Measurements from ENCODE around the gene BCLAF1.
"Not testable (repeated sequence)": the region's sequence is repeated elsewhere in the genome, so short reads cannot be mapped to it uniquely, and the experiment has no call there.

BCLAF1 gene

DNA sequence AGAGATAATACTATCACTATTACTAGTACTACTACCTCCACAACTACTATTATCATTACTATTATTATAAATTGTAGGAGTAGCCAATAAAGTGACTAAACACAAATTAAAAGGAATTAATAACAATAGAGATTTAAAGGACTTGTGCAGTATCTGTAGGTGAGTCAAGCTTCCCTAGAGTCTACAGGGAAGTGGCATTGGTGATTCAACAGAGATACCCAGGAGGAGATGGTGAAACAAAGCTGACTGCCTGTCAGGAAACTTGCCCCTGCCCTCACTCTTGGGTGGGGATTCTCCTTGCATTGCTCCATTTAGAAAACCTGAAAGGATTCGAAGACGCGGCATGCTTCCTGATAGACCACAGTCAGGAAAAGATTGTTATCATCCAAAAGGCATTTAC, 23.3 kb upstream of the BCLAF1 start:
- FAIRE-seq: no peak
- DNase-seq (ENCODE audit: insufficient read length, low spot score): no peak

DNA sequence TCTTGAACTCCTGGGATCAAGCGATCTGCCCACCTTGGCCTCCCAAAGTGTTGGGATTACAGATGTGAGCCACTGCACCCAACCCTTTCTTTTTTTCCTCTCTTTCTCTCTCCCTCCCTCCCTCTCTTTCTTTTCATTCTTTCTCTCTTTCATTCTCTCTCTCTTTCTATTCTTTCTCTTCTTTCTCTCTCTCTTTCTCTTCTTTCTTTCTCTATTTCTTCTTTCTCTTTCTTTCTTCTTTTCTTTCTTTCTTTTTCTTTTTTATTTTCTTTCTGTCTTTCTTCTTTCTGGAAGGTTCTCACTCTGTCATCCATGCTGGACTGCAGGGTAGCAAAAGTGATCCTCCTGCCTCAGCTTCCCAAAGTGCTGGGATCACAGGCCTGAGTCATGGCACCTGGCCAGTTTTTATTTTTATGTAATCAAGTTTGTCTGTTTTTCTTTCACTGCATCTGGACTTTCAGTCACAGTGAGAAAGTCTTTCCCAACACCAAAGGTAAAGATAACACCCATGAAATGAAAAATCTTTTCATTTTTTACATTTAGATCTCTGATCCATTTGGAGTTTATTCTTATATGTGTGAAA, 20.2 kb upstream of the BCLAF1 start:
- no peak for DNase-seq (ENCODE audit: insufficient read length, low spot score)
- no peak for FAIRE-seq

DNA sequence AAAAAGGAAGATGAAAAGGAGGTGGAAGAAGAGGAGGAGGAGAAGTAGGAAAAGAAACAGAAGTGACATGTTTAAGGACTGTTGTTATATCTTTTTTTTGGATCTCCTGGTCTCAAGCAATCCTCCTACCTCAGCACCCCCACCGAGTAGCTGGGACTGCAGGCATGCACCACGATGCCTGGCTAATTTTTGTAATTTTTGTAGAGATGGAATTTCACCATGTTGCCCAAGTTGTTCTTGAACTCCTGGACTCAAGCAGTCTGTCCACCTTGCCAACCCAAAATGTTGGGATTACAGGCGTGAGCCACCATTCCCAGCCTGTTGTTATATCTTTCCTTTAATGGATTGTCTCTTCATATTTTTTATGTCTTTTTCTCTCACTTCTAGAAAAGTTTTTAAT, 19.5 kb upstream of the BCLAF1 start:
- DNase-seq (ENCODE audit: insufficient read length, low spot score) (no peak), FAIRE-seq (no peak)

DNA sequence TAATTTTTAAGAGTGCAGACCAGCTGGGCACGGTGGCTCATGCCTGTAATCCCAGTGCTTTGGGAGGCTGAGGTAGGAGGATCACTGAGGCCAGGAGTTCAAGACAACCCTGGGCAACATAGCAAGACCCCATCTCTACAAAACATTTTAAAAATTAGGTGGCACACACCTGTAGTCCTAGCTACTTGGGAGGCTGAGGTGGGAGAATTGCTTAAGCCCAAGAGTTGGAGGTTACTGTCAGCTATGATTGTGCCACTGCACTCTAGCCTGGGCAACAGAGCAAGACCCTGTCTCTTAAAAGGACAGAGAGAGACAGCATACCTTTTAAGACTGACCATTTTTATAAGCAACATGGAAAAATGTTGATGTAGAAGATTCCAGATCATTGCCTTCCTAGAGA, 18.8 kb upstream of the BCLAF1 start:
- not testable (repeated sequence) for FAIRE-seq; DNase-seq (ENCODE audit: insufficient read length, low spot score)

DNA sequence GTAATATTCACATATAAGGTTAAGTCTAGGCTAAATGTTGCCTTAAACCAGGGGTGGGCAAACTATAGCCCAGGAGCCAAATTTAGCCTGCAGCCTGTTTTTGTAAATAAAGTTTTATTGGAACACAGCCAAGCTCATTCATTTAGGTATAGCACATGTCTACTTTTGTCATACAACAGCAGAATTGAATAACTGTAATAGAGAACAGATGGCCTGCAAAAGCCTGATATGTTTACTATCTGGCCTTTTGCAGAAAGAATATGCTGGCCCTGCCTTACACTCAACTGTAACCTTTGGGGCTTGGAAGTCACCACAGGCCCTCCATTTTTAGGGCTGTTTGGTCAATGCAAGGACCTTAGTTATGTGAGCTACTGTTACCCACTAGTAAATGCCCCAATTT, 17.7 kb upstream of the BCLAF1 start:
- DNase-seq (ENCODE audit: insufficient read length, low spot score) (no peak), FAIRE-seq (no peak)

DNA sequence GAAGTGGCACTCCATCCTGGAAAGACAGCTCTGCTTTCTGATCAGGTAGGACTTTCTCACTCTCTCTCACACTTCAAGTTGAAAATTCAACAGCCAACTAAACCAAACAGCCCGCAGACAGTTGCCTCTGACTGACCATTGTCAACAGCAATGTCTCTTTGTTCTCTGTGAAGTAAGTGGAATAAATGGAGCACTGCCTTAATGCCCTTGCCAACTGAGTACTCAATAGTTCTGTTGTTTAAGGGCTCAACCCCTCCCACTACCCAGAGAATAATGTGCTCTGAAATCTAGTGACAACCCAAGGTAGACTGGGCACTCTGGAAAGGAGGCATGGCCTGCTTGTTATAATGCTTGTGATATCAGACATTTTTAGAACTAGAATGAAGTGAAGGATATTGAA, 16.8 kb upstream of the BCLAF1 start:
- DNase-seq (ENCODE audit: insufficient read length, low spot score): no peak
- no peak for FAIRE-seq

DNA sequence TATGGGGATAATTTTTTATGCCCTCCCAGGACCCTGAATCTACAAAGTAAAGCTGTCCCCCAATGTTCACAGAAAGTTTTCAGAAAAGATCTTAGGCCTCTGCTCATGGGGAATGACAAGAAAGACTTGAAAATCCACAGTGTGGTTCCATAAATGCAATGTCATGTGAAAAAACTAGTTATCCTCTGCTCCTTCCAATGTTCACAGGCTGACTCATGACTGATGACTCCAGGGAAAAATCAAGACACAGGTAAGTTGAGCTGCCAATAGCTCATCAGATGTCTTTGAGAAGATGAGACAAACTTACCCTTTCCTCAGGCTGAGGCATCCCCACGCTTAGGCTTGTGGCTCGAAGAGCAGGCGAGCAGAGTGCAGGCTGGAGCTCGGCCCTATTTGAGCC, 14.8 kb upstream of the BCLAF1 start:
- FAIRE-seq: no peak
- DNase-seq (ENCODE audit: insufficient read length, low spot score): no peak

DNA sequence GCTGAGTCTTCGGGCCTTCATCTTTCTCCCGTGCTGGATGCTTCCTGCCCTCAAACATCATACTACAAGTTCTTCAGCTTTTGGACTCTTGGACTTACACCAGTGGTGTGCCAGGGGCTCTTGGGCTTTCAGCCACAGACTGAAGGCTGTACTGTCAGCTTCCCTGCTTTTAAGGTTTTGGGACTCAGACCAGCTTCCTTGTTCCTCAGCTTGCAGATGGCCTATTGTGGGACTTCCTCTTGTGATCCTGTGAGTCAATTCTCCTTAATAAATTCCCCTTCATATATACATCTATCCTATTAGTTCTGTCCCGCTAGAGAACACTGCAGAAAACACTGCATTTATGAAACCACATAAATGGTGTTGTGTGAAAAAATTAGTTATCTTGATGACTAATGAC, 13.9 kb upstream of the BCLAF1 start:
- DNase-seq (ENCODE audit: insufficient read length, low spot score) (no peak), FAIRE-seq (no peak)

DNA sequence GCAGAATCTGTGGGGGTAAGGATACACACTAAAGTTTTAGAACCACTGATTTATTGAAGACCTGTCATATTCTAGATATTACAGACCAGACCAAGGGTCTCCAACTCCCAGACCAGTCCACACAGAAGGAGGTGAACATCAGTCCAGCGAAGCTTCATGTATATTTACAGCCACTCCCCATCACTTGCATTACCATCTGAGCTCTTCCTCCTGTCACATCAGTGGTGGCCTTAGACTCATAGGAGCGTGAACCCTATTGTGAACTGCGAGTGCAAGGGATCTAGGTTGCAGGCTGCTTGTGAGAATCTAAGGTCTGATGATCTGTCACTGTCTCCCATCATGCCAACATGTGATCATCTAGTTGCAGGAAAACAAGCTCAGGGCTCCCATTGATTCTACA, 5.0 kb upstream of the BCLAF1 start:
- FAIRE-seq (no peak), DNase-seq (ENCODE audit: insufficient read length, low spot score) (no peak)

DNA sequence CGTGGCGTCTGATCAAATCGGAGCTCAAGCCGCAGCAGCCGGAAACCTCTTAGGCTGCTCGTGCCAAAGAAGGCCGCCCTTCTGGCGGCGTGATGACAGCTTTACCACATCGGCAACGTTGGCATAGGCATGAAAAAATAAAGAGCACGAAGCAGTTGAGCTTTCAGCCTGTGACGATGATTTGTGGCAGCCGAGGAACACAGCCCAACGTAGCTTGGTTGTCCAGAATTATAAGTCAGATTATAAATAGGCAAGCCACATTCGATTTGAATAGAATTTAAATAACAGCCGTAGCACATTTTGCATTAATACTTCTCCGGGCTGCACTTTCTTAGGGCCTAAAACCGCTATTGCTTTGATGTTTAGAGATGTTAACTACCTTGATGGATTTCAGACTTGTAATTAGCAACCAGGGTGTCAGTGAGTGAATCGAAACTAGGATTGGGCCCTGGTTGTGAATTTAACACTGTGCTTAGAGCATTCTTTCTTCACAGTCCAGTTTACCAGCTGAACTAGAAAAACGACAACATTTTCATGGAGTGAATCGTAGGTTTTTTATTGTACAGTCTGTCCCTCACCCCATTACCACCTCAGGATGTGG, 864 bp upstream of the BCLAF1 start:
- FAIRE-seq (no peak), DNase-seq (ENCODE audit: insufficient read length, low spot score) (peak; percentile 42)

DNA sequence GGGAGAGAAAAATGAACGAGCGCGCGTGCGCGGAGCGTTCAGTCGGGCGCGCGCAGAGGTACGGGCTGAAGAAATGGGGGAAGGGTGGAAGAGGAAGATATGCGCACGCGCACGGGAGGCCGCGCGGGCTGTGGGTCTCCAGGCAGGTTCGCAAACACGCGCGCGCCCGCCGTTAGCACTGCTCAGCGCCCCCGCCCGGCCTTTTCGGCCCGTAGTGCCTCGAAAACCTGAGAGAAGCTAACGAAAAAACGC, 393 bp downstream of the BCLAF1 start:
- FAIRE-seq (no peak), DNase-seq (ENCODE audit: insufficient read length, low spot score) (peak; percentile 80)

DNA sequence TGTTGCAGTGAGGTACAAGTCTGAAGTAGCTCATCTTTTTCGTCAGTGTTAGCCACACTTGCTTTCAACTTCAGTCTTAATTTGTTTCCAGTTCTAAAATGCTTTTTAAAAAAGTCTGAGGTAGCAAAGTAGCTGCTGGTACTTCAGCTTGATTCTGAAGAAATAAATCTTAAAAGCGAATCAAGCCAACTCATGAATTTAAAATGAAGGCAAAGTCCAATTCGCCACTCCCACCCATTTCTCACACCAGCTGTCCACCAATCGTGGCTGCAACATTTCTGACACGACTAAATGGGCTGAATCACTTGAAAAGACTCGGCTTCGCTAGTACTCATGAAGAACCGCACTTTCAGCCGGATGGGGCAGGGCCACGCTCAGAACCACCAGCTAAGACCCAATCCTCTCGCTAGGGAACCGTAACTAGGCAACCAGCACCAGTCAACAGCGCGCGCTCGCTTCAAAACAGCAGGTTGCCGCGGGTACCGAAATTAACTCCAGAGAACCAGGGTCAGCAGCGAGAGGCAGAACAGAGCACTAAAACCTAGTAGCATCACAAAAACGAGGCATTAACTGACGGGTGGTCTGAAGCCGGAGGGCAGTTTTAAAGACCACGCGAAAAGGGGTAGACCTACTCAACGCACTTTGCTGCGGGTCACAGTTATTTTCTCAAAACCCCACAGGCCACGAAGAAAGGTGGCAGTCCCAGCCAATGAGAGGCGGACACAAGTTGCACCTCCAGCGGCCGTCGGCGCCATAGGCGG, 900 bp downstream of the BCLAF1 start:
- FAIRE-seq (no peak), DNase-seq (ENCODE audit: insufficient read length, low spot score) (peak; percentile 43)

DNA sequence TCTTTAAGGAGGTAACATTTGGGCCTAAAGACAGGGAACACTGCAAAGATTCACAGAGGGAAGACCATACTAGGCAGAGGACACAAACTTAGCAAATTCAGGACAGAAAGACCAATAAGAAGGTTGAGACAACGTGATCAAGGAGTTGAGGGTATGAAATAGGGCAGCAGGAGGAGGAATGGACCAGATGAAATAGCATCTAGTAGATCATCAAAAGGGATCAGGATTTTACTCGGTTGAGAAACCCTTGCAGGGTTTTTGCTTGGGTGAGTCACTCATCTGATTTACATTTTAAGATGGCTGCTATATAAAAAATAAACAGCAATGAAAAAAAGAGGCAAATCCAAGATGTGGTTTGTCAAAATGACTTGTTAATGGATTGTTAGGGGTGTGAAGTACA, 4.7 kb downstream of the BCLAF1 start:
- FAIRE-seq (no peak), DNase-seq (ENCODE audit: insufficient read length, low spot score) (no peak)

DNA sequence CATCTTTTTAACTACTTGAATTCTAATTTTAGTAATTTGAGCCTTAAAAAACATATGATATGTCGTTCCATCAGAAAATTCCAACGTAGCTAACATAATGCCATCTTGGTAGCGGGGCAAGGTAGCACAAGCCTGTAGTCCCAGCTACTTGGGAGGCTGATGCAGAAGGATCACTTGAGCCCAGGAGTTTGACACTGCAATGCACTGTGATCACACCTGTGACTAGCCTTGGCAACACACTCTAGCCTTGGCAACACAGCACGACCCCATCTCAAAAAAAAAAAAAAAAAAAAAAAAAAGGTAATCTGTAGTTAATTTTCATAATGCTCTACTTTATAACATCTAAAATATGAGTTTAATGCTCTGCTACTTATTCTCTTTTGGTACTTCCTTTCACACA, 6.7 kb downstream of the BCLAF1 start:
- FAIRE-seq: no peak

DNA sequence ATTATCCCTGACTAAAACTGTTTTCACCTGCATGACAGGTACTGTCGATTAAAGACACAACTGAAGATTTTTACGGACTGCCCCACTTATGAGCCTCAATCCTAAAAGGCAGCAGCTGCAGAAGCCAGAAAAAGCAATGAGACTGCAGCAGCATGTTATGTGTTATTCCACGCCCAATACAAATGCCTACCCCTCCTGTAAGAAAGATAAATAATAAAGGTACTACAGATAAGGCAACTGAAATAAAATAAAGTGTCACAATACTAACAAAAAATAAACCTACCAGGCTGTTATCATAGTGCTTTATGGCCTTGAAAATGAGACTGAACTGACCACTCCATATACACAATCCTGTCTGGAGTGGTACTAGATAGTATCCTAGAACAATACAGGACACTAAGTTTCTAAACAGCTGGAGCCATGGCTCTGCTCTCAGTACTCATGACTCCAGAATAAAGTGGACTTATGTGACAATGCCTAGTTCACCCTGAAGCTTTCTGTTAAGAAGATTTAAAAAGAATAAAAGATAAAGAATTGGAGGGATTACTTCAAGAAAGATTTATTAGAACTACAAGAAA, 9.5 kb downstream of the BCLAF1 start:
- DNase-seq (ENCODE audit: insufficient read length, low spot score): no peak
- FAIRE-seq: no peak

More for the DNA sequence above, 6.7 kb downstream of the BCLAF1 start:
- no peak for DNase-seq (ENCODE audit: insufficient read length, low spot score)

DNA sequence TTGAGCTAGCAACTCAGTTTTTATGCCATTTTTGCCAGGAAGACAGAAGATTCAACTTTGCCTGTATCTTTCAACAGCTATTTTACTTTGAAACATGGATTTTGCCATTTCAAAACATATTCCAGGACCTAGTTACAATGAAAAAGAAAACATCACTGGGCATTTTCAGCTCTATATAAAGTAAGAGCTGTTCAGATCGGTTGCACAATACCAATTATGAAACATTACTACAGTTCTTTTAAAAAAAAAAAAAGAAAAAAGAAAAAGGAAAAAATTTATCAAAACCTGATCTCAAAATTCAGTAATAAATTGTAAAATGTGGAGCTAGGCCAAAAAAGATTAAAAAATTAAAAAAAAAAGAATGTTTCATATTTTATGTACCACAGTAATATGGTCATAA, 15.6 kb downstream of the BCLAF1 start:
- no peak for FAIRE-seq

DNA sequence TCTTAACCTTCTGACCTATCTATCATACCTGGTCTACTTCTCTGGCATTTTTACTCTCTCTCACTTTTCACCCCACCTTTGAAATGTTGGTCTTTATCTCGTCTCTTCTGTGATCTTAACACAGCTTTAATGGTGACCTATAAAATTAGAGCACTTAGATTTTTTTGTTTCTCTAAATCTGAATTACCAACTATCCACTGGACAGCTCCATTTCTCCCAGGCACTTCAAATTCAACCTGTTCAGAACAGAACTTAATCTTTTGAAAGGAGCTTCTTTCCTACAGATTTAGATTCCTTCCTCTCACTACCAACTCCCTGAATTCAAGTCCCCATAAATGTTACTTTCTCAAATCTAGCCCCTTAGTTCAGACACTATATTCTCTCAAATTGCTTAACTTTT, 24.5 kb downstream of the BCLAF1 start:
- FAIRE-seq: no peak
- DNase-seq (ENCODE audit: insufficient read length, low spot score): no peak

More for the DNA sequence above, 15.6 kb downstream of the BCLAF1 start:
- no peak for DNase-seq (ENCODE audit: insufficient read length, low spot score)

DNA sequence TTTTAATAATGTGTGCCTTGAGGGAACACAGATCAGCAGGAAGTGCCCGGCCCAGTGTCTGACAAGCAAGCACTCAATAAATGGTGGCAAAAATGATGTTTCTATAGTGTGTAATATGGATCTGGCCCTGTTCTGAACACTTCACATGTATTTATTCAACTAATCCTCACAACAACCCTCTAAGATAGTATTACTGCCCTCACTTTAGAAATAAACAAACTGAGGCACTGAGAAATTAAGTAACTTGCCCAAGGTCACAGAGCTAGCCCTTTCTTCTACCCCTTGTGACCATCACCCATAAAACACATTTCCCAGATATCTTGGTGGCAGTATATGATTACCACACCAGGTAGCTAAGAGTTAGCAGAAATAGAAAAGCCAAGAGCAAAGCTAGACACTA, 26.7 kb downstream of the BCLAF1 start:
- DNase-seq (ENCODE audit: insufficient read length, low spot score): no peak
- no peak for FAIRE-seq

DNA sequence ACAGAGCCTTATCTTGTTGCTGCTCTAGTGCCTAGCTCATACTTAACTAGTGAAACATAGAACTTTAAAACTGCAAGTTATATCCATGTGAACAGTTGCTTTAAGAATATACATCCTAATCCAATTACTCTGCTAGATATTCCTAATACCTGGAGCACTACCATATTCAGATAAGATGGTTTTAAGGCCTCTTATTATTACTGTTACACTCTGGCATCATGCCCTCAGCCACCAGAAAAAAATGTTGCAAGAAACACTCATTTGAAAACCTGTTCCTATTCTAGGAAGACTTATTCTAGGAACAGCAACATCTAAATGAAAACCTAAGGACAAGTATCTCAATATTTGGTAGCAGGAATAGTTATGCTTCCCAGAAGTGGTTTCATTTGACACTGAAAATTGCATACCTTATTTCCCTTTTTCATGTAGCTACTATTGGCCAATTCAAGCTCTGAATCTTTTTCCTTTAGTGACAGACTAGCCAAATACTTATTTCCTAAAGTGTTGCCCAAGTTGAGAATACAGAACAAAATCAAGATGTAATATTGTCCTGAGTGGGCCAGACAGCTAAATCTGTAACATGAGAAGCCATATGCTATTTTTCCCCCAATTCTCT, 34.7 kb downstream of the BCLAF1 start:
- FAIRE-seq: no peak
- DNase-seq (ENCODE audit: insufficient read length, low spot score): no peak

DNA sequence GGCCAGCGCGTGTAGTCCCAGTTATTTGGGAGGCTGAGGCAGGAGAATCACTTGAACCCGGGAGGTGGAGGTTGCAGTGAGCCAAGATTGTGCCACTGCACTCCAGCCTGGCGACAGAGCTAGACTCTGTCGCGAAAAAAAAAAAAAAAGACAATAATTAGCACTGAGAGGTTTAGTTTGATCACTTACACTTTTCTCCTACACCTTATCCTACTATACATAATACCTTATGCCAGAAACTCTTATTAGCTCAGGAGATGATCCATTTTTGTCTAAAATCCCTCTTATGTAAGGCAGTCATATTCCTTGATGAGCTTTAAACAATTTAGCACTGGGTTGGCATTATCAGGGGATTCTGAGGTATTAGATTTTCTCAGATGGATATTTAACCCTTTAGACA, 35.9 kb downstream of the BCLAF1 start:
- no peak for FAIRE-seq
- DNase-seq (ENCODE audit: insufficient read length, low spot score): no peak

DNA sequence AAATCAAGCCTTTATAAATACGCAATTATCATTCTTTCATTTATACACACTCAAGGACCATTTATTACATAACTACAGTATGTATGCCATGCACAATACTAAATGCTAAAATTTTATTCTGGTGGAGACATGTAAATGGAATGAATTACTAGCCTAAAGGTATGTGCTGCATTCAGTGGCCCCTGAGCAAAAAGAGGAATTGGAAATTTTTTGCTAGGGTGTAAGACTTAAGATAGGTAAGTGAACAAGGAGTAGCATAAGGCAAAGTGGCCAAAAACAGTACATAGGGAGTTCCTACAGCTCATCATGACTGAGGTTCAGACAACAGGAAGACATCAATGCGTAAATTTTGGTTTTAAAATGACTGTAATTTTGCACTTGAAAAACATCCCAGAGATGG, 37.2 kb downstream of the BCLAF1 start:
- no peak for DNase-seq (ENCODE audit: insufficient read length, low spot score)
- no peak for FAIRE-seq

DNA sequence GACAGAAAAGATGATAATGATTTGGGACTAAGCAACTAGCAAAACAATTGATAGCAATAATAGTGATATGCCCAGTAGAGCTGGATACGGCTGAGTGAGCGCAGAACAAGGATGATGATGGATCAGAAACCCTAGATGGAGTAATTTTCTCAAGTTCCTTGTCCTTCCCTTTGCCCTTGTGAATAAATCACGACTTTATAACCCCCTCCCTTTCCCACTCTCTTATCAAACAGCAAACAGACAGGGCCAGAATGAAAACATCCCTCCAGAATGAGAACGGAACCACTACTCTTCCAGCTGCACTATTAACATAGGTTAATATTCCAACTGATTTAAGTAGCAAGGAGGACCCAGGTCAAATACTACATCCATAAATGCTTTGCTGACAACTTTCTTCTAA, 38.3 kb downstream of the BCLAF1 start:
- FAIRE-seq (no peak), DNase-seq (ENCODE audit: insufficient read length, low spot score) (no peak)

Data from HTR-8/SVneo (cell line).